Stimulated activated CD8-positive, alpha-beta memory T cell treated with anti-CD3 and anti-CD28 coated beads, Interleukin-12 subunit alpha, Interleukin-12 subunit beta, amount 100 ng/mL, for 24 hours (primary cell): ENCODE results near the gene LRTM2.

Experiments
- DNase-seq: peaks from one replicate; pipeline ENCODE4 v3.0.0-alpha.2; 2020; ENCODE audit errors: extremely low read depth

Gene LRTM2

DNA sequence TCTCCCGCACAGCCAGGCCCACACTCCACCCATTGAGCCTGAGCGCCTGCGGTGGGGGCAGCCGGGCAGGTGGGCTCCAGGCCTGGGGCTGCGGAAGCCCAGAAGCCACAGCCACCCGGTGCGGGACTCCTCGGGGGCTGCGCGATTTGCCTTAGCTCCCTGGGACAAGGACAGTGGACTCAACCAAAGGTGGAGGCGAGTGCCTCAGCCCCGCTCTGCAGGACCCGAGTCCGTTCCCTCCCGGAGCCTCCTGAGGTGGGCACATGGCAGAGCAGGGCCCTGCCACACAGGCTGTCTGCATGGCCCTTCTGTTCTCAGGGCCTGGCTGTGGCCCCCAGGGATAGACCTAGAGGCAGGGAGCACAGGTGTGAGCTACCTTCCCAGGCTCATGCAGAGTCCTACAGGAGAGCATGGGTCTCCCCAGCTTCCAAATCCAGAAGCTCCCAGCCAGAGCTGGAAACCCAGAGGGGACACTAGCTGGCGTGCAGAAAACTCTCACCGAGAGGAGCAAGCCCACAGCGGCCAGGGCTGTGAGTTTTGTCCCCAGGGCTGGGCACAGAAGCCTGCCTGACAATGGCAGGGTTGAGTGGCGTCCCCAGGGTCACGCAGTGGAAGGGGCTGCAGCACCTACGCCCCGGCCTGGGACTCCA, 22.2 kb upstream of the LRTM2 start:
- no peak for DNase-seq

DNA sequence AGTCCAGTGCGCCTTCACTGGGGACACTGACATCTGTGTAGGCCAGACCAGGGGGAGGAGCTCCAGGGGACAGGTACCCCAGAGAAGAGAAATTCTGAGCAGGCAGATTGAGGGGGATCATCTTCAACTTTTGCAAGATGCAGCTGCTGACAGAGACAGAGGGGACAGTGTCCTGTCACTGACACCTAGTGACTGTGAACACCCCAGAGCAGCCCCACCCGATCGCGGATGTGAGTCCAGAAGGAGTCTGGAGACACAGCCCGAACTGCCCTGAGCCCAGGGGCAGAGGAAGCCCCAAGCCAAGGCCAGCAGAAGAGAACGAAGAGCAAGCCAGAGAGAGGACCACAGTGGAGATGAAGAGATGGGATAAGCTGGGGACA, 21.7 kb upstream of the LRTM2 start:
- DNase-seq: no peak

DNA sequence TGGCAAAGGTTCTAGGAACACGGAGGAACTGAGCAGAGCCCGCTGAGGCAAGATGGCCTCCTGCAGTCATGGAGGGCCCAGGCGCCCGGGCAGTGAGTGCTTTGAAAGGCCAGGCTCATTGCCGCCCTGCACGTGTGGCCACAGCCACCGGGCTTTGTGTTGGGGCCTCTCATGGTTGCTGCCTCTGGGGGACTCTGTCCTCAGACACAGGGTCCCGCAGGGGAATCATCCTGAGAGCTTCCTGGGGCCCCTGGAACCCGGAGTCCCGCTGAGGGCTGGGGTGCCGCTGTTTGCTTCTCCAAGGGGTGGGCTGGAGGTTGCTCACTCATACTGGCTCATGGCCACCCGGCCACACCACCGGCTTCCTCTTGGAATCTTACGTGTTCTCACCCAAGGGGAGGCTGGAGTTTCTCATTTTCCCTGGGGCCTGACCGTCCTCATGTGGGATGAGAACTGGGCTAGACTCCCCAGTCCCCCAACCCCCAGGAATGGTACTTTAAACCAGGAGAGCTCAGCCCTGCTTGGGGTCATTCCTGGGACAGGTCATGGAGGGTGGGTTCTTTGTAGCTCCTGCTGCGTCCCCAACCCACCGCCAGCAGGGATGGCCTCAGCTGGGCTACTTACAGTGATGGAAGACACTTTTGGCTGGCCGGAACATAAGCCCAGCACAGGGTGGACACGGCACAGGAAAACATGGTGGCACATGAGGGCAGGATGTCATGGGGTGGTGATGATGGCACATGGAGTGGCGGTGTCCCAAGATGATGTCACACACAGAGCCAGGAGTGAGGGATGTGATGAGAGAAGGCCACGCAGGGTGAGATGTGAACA, 21.1 kb upstream of the LRTM2 start:
- DNase-seq: no peak

DNA sequence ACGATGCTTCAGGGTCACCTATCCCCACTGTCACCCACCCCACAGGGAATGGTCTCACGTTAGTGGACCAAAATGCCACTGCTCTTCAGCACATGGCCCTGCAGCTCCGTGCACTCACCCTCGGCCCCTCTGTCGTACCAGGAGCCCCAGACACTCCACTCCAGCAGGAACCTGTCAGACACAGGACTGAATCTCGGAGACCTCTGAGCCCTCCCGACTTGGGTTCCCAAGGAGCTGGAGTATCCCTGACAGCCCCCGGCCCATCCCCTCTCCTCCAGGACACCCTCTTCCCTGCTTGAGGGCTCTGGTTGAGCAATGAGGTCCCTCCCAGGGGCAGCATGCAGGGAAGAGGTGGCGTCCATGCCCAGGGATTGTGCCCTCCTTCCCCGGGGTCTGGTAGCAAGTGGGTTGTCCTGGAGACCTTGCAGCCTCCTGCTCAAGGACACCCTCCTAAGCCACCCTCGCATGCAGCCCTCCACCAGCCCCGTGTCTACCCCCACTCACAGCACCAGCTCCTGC, 20.4 kb upstream of the LRTM2 start:
- DNase-seq: no peak

DNA sequence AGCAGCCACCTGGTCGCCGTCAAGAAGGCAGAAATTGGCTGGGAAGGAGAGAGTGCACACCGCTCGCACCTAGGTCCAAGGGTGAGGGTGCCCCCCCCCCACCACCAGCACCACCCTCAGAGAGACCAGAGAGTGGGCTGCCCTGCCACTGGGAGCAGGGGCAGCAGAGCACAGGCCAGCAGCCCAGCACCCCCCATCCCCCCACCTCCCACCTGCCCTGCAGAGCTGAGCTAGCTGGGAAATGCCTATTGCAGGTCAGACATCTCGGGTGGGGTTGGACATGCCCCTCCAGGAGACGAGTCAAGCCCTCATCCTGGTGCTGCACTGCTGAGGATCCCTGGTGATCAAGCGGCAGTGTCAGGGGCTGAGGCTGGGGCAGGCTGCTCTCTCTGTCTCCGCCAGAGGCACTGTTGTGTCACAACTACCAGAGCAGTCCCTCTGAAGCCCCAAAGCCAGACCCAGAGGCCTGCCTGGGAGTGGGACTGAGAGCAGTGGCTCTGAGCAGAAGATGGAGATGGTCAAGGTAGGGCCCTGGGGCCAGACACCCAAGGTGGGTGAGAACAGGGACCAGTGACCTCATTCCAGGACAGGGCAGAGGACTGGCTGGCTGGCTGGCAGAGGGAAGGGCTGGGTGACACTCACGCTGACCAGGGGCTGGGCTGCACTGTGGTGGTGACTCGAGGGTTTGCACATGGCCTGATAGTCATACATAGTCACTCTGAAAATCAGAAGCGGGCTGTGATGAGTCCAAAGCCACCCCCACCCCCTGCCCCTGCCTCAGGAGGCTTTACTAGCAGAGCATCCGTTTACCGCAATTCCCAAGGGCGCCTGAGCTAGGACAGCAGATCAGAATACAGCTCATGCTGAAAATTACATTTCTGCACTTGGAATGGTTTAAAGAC, 19.7 kb upstream of the LRTM2 start:
- DNase-seq: no peak

DNA sequence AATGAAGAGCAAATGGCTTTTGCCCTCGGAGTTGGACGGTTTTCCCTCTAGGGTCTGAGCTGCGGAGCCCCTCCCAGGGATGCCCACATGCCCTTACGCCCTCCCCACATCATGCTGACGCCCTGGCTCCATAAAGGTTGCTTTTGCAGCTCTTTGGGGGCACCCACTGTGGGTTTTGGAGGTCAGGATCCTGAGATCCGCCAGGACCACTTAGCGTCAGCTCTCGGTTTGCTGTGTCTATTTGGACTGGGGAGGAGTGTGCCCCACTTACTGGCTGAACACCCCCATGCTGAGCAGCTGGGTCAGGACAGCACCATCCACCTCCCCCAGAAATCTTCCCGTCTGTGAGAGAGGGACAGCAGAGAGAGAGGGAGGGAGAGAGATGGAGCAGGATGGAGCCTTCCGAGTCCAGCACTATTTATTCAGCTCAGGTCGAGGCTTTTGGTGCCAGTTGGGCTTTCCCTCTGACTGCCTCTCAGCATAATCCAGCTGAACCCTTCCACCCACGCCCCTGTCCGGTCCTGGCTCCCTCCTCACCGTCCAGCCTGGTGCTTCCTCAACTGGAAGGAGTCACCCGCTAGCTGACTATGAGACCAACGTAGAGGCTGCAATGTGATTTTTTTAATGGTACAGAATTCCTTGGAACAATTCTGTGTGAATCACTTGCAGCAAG, 18.9 kb upstream of the LRTM2 start:
- no peak for DNase-seq

DNA sequence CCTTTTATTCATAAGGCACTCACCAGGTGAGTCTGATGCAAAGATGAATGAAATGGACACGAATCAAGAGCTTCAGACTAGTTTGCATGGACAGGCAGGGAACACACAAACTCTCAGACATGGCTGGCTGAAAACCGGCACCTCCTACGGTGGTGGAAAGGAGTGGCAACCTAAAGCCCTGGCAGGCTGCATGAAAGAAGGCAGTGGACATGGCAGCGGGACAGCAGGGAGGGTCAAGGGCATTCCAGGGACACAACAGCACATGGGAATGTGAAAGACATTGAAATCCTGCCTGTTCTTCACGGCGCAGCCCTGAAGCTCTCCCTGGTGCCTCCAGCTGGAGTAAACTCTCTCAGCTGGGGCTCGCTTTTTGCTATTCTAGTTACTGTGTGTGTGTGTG, 16.6 kb upstream of the LRTM2 start:
- DNase-seq: no peak

DNA sequence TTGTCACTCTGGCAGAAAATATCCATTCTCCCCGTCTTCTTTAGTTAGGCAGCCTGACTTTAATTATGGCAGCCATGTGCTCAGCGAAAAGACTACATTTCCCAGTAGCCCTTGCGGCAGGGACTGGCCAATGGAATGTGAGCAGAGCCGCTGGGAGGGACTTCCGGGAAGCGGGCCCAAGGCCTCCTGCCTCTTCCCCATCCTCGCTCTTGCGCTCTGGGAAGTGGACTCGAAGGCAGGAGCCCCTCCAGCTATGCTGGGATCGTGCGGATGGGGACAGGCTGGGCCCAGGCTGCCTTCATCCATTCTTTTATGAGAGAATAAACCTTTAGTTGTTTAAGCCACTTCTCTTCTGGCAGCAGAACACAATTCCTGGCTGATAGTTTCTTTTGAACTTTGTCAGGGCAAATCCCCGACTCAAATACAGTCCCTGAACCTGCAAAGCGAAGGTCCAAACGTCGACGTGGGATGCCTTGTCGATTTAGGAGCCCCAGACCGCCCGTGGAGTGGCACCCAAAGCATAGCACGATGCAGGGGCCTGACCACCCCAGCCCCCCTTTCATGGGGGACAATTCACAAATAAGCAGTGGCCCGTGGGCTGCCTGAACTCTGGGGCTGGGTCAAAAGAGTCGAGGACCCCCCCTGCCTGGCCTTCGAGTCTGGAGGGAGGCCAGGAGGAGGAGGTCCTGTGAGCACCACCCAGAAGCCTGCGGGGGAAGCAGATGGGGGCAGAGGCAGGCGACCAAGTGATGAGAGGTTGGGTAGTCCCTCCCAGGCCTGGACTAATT, 15.6 kb upstream of the LRTM2 start:
- DNase-seq: peak; percentile 64

DNA sequence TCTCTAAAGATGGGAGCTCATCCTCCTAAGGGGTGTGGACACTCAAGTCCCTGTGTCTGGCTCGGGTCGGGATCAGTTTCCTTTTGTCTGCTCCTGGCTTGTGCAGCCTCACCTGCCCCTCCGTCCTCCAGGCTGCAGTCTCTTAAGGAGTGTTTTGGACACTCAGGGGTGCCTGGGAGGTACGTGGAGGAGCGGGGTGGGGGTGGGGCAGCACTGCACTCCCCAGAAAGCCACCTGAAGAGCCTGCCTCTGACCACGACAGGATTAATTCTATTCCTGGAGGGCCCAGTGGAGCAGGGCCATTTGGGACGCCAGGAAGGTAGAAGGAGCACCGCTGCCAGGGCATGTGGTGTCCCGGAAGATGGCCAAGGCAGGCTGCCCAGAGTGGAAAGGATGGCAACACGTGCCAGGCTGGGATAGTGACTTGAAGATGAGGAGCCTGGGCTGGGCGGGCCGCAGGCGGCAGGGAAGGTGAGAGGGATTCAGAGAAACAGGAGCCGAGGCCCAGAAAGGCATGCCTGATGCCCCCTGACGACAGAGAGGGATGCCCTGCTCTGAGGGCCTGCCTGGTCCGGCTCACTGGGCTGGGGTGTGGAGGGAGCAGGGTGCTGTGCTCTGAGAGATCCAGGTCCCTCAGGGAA, 14.8 kb upstream of the LRTM2 start:
- DNase-seq: no peak

DNA sequence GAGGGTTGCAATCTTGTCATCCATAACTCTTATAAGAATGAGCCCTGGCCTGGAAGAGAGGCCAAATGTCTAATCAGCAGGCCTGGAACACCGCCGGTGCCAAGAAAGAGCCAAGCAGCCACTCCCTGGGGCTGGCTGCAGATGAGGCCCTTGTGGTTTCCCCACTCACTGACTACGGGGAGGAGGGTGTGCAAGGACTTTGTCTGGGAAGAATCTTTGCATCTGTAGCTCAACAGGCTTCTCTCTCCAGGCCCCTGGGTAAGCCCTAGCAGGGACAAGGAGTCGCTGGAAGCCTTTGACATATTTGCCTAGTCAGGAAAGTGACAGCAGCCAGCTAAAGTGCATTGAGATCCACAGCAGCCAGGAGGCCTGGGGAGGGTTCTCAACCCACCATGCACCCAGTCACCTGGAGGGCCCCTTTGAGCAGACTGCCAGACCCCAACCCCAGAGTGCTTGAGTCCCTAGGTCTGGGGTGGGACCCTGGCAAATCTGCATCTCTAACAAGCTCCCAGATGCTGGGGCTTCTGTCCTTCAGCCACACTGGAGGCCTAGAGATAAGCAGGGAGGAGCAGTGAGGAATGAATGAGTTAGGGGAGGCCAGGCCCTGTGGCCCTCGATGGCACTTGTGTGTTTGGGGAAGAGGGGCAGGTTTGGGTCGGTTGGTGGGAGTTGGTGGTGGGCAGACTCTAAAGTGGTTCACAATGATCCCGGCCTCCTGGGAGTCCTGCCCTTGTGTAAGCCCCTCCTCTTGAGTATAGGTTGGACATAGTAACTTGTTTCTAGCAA, 13.9 kb upstream of the LRTM2 start:
- DNase-seq: no peak

DNA sequence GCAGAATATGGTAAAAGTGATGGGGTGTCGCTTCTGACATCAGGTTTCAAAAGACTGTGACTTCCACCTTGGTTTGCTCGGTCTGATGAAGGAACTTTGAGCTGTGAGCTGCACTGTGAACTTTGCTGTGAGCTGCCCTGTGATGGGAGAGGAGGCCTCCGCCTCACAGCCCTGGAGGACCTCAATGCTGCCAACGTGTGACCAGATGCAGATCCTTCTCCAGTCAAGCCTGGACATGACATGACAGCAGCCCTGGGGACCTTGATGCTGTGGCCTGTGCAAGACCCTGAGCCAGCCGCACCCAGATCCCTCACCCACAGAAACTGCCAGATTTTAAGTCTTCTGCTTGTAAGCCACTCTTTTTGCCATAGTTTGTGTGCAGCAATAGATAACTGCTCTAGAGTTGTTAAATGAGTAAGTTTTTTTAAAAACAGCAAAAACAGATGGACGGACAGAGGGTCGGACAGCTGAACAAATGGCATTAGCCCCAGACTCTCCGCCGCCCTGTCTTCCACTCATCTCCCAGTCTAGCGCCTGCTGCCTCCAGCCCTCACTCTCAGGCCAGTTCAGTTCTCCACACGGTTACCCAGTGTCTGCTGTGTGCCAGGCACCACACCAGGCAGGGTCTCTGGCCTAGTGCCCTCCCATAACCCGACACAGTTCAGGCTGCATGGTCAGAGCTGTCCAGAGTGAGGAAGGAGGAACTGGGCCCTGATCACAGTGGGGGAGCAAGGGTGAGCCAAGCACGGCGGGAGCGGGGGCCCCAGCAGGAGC, 13.1 kb upstream of the LRTM2 start:
- no peak for DNase-seq

DNA sequence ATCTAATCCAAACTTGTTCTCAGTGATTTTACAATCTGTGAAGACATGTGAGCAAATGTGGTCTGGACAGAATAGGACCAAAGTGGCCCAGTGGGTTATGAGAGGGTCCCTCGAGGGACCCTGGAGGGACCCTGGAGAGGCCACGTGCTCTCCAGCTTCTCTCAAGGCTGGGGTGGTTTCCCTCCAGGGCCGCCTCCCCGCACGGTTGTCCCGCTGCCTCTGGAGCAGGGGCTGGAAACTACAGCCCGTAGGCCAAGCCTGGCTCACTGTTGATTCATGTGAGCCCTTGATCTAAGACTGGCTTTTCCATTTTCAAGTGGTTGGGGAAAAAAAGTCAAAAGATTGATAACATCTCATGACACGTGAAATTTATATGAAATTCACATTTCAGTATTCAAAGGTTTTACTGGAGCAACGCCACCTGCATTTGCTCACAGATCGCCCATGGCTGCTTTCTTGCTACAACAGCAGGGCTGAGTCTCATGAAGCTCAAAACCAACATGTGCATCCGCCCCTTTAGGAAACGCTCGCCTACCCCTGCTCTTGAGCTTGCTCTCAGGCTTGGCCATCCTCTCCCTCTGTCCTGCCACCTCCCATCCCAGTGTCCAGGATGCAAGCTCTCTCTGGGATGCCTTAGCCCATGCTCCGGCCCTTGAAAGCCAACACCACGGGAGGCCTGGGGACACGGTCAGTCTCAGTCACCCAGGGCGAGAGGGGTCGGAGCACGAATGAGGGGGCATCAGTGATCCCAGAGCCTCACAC, 12.1 kb upstream of the LRTM2 start:
- no peak for DNase-seq

DNA sequence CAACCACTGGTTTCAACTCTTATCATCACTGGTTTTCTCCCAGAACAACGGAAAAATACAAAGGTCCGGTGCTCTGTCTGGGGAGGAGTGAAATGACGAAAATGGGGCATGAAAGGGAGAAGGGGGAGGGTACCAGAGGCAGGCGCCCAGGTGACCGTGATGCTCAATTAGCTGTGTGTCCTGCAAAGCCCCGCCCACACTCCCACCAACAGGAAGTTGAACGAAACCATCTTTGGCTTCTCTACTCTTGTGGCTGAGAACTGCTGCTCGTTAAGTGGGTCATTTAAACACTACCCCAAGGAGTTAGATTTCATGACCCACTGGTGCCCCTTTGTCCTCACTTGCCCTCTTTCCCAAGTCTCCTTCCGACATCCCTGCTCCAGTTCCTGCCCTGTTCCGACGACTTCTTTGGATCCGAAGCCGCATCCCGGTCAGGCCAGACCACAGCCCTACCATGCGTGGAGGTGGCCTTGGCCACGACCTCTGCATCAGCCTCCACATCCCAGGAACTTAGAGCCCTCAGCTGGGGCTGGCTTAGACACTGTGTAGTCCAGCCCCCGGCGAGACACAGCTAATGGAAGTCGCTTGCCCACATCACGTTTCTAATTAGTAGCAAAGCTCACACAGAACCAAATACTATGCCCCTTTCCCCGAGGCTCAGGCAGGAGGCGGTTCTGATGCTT, 11.4 kb upstream of the LRTM2 start:
- DNase-seq: no peak

DNA sequence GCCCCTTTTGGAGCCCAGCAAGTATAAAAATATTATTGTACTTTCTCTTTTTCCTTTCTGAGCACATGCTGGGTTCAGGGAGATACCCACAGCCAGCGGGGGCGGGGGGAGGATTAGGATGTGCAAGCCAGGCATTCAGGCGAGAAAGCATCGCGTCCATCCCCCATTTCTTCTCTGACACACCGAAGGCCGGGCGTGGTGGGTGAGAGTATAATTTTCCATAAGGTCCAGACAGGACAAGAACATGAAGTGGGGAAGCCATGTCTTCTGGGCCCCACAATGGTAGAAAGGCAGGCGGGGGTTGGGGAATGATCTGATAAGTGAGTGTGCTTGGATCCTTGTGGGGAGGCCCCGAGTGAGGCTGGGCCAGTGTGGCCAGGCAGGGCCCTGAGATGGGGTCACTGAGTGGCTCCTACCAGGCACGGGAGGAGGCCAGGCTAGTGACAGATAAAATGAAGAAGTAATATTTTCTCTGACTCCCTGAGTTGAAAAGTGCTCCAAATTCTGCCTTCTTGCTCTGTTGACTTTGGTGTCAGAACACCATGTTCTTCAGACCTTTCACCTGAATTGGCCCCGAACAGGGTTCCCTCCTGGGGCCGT, 10.7 kb upstream of the LRTM2 start:
- no peak for DNase-seq

DNA sequence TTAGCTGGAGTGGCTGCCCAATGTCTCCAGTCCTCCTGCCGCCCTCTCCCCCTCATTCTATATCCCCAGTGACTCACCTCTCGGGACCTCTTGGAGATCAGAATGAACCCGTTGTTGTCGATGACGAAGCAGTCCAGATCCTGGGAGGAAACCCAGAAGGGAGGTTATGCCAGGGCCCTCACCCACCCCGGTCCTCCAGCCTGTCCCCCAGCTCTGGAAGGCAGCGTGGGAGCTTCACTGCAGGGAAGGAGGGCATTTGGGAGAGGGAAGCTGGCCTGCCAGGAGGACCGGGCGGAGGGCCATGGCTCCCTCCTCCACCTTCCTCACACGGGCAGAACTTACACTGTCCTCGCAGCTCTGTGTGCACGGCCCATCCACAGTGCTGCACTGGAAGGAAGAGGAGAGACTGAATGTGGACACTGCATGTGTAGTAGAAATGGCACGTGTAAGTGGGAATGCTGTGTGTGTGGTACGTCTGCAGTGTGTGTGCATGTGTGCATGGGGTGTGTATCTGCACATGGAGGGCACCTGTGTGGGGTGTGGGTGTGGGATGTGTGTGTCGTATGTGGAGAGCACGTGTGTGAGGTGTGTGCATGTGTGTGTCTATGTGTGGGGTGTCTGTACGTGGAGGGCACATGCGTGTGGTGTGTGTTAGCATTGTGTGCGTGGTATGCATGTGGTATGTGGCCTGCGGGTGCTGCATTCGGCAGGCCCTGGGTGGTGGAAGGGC, 10.0 kb upstream of the LRTM2 start:
- DNase-seq: no peak

DNA sequence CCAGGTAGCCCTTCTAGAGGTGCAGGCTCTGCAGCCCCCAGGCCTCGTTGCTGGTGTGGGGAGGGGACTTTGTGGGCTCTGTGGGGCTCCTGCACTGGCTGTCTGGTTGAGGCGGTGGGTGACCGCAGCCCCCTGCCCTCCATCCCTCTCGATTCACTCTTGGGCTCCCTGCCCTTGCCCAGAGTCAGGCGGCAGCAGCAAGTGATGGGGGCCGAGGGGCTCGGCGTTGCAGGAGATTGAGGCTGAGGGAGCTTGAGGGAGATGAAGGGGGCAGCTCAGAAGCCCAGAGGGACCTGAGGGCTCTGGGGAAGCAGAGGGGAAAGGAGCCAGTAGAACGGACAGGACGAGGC, 9.5 kb upstream of the LRTM2 start:
- no peak for DNase-seq
